HL-60/S4 (cell line): ENCODE data around the gene CCDC121.

Experiments used
- in situ Hi-C: fragments of 300-500 bp; cut with MboI; formaldehyde crosslinking; loops from 2 replicates; pipeline ENCODE4 v1.14.3; 2022; ENCODE audit warnings: low sequenced_read_pairs

Gene CCDC121

DNA sequence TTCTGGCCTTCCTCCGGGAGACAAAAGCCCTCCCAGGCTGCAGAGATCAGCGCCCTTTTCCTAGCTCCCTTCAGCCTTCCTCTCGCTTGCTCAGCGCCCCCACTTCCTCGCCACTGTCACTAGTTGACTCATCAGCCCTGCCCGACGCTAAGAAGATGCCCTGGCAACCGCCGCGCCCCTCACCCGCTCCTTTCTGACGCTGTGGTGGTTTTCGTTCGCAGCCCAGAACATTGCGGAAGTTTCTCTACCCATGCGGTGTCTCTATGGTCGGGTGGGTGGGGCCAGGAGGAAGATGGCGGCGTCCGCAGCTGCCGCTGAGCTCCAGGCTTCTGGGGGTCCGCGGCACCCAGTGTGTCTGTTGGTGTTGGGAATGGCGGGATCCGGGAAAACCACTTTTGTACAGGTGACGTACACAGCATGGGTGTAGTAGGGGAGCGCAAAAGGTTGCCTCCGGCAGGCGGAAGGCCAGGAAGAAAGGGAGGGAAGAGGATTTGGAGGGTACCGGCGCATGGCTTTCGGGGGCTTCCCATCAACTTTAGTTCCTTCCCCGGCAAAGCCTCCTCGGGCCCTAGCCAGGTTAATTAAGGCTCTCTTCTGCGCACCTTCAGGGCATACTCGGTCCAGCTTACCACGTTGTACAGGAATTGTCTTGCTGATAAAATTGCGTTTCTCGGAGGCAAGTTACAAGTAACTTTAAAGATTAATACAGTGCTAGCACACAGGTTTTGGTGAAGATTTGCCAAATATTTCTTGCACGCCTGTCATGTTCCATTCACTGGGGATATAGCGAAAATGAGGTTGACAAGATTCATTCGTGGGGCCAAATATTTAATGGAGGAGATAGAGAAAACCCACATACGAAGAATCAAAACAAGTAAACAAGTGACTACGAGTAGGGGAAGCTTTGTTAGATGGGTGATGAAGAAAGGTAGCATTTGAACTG is at the start of gene CCDC121, which contains the start of gene GPN1:
Gene CCDC121, minus strand, starts transcription at position 246 of the 943 bp plus-strand sequence. CDS start 1,213 bp downstream, outside the sequence.
Gene GPN1, plus strand, starts transcription at position 284 of the 943 bp plus-strand sequence. Its CDS starts 9 bp downstream, at position 293.
- in situ Hi-C loops: no loop called here

DNA sequence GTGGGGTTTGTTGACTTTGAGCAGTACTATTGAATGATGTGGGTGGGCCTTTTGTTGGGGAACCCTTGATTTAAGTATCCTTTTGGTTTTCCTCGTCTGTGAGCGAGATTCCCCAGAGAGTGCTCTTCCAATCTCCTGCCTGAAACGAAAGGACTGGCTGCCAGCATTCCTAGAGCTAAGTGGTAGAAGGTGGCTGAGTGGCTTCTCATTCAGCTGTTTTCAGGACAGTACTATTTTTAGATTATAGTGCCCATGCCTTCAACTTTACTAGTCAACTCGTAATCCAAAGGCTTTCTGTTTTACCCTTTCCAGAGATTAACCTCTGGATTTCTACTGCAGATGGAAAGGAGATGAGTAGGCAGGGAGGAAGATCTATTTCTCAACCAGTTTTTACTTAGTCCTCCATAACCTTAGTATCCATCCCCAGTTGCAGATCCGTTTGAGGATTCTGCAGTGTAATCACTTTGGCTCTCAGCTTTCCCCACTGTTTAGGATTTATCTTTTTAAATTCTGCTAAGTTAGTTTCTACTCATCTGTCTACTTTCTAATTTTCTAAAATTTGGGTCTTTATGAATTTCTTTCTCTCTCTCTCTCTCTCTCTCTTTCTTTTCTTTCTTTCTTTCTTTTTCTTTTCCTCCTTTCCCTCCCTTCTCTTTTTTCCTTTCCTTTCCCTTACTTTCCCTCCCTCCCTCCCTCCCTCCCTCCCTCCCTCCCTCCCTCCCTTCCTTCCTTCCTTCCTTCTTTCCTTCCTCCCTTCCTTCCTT is 44.1 kb upstream of the CCDC121 start:
- in situ Hi-C loops: no loop called here

DNA sequence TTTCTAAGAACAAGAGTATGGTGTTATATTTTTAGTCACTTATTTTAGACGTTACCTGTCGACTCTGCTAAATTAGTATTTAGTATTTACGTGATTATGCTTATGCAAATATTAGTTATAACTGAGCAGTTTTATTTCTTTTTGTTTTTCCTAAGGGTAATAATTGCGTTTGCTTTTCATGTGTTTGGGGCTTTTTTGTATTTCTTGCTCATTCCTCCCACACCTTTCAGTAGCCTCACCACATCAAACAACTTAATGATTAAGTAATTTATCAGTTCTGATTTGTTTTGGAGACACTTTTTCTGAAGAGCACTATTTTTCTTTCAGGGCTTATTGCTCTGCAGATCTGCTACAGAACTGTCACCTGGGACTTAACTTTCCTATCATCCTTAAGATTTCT is 42.4 kb upstream of the CCDC121 start:
- in situ Hi-C loops: no loop called here

DNA sequence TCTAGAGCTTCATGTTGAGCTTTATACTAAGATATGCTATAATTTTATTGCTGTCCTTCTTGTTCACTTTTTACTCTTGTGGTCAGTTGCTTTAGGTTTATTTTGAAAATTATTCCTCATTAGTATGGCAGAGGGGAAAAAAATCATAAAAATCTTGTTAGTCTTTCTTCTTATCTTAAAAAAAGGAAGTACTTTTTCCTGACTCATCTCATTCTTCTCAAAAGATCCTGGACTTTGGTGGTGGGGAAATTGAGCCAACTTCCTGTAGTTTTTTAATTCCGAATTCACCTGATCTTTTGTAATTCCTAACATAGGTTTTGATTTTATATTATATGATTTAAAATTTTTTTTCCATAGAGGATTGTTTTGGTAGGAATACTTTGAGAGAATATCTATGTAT is 38.6 kb upstream of the CCDC121 start:
- in situ Hi-C loops: no loop called here

DNA sequence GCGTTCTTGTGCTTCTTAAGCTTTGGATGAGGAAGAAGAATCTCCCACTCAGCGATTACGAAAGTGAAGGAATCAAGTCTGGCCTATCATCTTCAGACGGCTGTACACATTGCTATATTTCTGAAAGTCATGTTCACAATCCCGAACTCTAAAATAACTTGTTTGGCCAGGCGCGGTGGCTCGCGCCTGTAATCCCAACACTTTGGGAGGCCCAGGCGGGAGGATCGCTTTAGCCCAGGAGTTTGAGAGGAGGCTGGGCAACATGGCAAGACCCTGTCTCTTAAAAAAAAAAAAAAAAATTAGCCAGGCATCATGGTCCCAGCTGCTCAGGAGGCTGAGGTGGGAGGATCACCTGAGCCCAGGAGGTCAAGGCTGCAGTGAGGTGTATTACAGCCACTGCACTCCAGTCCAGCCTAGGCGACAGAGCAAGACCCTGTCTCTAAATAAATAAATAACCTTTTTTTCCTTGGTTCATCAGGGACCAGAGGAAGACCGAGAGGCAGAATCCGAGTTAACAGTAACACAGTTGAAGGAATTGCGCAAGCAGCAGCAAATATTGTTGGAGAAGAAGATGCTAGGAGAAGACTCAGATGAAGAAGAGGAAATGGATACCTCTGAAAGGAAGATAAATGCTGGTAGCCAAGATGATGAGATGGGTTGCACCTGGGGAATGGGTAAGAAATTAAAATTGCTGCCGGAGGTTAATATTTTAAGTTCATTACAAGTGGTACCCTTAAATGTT is 36.0 kb upstream of the CCDC121 start:
- in situ Hi-C loops: no loop called here

DNA sequence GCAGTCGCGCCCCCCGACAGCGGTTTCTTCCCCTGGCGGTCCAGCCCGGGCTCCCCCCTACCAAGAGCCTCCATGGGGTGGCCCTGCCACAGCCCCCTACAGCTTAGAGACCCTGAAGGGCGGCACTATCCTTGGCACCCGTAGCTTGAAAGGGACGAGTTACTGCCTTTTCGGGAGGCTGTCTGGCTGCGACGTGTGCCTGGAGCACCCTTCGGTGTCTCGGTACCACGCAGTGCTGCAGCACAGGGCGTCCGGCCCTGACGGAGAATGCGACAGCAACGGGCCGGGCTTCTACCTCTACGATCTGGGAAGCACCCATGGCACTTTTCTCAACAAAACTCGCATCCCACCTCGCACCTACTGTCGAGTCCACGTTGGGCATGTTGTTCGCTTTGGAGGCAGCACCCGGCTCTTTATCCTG is 35.4 kb upstream of the CCDC121 start:
- in situ Hi-C loops: no loop called here

GRCh38 chr2:27663285-27664153 is 34.7 kb upstream of the CCDC121 start, which contains the start of the genes SLC4A1AP and SUPT7L:
TSS of gene SLC4A1AP (plus strand) at chr2:27663889. CDS start at chr2:27663915, 26 bp downstream.
TSS of gene SUPT7L (minus strand) at chr2:27663614. CDS start at chr2:27662192, 1,422 bp downstream.
- in situ Hi-C loops: no loop called here

GRCh38 chr2:27661371-27661770 is 32.6 kb upstream of the CCDC121 start:
- in situ Hi-C loops: no loop called here

DNA sequence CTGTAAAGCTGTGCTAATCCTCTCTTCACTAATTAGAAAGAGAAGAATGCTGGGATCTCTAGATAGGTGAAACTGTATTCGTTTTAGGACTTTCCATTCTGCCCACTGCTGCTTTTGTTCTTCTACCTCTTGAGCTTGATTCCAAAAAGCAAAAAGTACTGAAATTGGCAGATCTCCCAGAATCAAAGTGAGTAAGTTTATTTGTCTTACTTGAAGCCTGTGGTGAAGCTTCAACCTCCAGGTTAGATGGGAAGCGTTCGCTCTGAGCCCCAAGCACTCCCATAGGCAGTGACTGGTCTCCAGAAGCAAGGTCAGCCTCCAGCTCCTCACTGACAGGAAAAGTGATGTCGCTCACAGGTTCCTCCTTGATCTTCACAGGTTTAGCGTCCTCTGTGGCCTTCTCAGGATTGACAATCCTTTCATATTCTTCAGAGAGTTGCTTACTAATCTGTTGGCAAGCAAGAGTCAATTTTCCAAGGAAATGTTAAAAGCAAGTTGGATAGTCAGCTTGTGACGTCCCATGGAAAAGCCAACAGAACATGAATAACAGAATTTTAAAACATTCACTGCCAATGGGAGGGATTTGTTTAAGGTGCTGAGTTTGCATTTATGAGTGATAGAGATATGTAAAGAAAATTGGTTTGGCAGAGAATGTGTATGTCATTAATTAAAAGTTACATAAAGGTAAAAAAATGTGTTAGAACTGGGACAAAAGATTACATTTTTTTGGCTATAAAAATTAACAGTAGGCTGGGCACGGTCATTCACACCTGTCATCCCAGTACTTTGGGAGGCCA is 26.5 kb upstream of the CCDC121 start:
- in situ Hi-C loops: no loop called here

GRCh38 chr2:27653397-27653796 is 24.6 kb upstream of the CCDC121 start:
- in situ Hi-C loops: no loop called here

DNA sequence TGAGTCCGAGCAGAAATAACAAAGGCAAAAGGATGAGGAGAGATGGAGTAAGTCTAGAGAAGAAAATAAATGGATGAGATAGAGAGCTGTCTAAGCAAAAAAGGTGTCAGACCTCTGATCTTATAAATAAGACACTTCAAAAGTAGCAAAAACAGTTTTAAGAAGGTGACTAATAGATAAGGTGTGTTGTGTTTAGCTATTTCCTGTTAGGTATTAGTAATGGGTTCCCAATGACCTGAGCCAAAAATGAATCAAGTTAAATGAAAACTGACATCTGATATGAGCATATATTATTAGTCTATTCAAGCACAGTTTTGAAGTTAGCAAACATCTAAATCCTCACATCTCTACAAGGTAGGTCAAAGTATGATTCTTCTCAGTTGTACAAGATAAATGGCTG is 24.0 kb upstream of the CCDC121 start:
- in situ Hi-C loops: no loop called here

GRCh38 chr2:27652341-27652740 is 23.5 kb upstream of the CCDC121 start:
- in situ Hi-C loops: no loop called here

- in situ Hi-C loops: no loop called here
Observed at GRCh38 chr2:27651056-27651455, 22.2 kb upstream of the CCDC121 start.

GRCh38 chr2:27647737-27648136 is 18.9 kb upstream of the CCDC121 start:
- in situ Hi-C loops: no loop called here

DNA sequence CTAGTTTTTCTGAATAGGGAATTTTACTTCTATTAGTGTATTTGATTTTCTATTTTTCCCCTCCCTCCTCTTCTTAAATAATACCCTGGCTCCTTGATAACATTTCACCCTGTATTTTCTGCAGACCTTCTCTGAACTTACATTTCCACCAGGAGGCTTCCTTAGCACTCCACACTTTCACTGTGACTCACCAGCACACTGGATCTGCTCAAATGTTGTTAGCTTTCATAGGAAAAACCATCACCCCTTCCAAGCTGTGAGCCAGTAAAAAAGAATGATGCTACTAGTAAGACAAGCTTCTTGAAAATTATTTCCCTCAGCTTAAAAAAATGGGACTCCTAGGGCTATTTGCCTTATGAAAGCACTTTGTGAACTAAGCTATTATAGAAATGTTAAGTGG is 18.5 kb upstream of the CCDC121 start:
- in situ Hi-C loops: no loop called here

DNA sequence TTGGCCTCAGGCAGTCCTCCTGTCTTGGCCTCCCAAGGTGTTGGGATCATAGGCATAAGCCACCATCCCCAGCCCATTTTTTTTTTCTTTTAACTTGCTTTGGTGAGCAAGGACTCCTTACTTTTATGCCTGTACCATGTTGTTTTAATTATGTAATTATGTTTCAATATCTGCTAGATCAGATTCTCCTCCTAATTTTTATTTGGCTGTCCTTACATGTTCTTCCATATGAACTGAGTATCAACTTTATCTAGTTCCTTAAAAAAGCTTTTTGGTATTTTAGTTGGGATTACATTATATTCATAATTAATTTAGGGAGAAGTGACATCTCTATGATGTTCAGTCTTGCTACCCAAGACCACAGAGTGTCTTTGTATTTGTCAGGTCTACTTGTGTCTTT is 16.4 kb upstream of the CCDC121 start:
- in situ Hi-C loops: no loop called here

GRCh38 chr2:27640722-27641245 is 12.0 kb upstream of the CCDC121 start:
- in situ Hi-C loops: no loop called here

DNA sequence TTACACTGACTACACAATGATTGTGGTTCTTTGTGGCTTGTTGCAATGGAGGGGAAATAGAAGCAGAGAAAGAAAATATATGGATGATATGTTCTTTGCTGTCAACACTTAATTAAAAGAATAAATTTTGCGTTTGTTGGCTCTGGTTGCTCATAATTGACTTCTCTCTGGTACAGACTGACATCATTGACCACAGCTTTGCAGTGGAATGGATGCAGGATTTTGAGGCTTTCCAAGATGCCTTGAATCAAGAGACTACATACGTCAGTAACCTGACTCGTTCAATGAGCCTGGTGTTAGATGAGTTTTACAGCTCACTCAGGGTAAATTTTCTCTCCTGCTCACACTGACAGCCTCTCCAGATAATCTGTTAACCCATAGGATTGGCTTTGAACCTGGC is 9.9 kb upstream of the CCDC121 start:
- in situ Hi-C loops: no loop called here
